ENCODE measurements around the gene CREB5. TPM values are rescaled to one million over a fixed set of nuclear protein-coding genes. Genes with fewer than 3 reads are reported as not detected.

The CREB5 gene
- total and polyA plus RNA-seq, 7 donors = 0.86 to 33.8 (median 16.6) TPM

Other genes with a start within 250 kb of the CREB5 start
- 10 to 100 TPM in 2 of 4 donors, 1 to 10 TPM in 2; 5.3 to 10.6 (median 8.0) TPM for gene JAZF1, start 231.7 kb upstream of the CREB5 start, total RNA-seq
- 1 to 10 TPM; 2.3 to 5.2 (median 3.1) TPM for gene JAZF1, start 231.7 kb upstream of the CREB5 start, polyA plus RNA-seq

Measured in psoas muscle (tissue), 7 donors.